ENCODE measurements around the gene P2RY10. TPM values are rescaled to one million over a fixed set of nuclear protein-coding genes. Genes with fewer than 3 reads are reported as not detected.

The P2RY10 gene
- polyA plus RNA-seq, 1 experiment, result not detected

DNA sequence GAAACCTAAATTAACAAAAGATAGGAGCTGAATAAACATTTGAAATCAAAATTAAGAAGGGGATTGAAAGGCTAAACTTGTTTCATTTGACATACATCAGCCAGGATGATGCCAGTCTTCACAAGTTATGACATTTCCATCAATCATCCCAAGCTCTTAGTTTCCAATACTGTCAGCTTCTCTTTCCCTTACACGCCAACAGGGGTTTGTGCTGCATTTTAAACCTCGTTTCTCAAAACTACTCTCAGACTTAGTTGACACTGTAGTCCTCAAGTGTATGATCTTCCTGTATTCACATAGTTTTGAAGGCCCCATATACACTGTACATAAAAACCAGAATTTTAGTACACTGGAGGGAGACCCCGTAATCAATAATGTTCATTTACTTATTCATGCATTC, 840 bp upstream of the P2RY10 start:
- H3K27me3 ChIP-seq (ENCODE audit: control insufficient read depth, insufficient read depth, low read length), result no peaks in the 10 kb centered on the region
- no peaks in the 10 kb centered on the region for H3K36me3 ChIP-seq (ENCODE audit: control insufficient read depth, insufficient read depth, low read length)
- H3K4me3 ChIP-seq (ENCODE audit: low read depth, low read length), result no peak overlapping the region
- no peak for DNase-seq (ENCODE audit: low read depth)
- CTCF ChIA-PET, result no interaction called here
- TF ChIP-seq, protein P1, sequence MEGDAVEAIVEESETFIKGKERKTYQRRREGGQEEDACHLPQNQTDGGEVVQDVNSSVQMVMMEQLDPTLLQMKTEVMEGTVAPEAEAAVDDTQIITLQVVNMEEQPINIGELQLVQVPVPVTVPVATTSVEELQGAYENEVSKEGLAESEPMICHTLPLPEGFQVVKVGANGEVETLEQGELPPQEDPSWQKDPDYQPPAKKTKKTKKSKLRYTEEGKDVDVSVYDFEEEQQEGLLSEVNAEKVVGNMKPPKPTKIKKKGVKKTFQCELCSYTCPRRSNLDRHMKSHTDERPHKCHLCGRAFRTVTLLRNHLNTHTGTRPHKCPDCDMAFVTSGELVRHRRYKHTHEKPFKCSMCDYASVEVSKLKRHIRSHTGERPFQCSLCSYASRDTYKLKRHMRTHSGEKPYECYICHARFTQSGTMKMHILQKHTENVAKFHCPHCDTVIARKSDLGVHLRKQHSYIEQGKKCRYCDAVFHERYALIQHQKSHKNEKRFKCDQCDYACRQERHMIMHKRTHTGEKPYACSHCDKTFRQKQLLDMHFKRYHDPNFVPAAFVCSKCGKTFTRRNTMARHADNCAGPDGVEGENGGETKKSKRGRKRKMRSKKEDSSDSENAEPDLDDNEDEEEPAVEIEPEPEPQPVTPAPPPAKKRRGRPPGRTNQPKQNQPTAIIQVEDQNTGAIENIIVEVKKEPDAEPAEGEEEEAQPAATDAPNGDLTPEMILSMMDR (IDR thresholded peaks at IDR 0.05; ENCODE audit: insufficient read depth, low read depth, low read length), result no peak
- POLR2A ChIA-PET, result no interaction called here

DNA sequence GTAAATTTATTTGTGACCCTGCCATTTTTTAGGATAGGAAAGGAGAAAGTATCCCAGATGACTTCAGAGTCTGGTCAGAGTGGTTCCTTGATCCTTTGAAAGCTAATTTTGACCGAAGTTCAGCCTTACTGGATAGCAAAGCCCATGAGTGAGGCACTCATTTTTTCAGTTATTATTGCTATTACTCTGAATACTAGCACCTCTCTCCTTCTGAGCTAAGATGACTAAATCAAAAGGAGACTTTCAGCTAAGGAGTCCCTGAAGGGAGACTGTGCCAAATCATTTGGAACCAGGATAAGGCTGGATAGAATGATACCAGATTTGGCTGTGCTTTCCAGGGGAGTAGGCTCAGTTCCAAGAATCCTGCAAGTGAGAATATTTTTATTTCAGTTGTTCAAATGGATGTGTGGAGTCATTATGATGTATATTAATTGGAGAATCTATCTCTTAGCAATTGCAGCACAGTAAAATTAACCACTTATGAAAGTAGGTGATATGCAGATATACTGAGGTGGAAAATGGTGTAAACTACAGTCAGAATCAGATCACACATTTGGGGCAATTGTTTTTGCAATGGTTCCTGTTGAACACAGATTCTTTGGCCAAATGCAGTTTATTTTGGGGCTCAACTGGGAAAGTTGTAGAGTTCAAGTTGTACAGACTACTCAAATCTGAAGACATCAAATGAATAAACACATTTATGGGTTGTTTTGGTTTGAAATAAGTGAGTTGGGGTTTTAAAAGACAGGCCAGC, 1.2 kb downstream of the P2RY10 start:
- TF ChIP-seq, protein P1 (IDR thresholded peaks at IDR 0.05; ENCODE audit: insufficient read depth, low read depth, low read length), result no peak
- Histone ChIP-seq H3K4me3 (ENCODE audit: low read depth, low read length) (no peak overlapping the region), H3K27me3 (ENCODE audit: control insufficient read depth, insufficient read depth, low read length) (no peaks in the 10 kb centered on the region), H3K36me3 (ENCODE audit: control insufficient read depth, insufficient read depth, low read length) (no peaks in the 10 kb centered on the region)
- ChIA-PET CTCF (no interaction called here), POLR2A (no interaction called here)
- no peak for DNase-seq (ENCODE audit: low read depth)

DNA sequence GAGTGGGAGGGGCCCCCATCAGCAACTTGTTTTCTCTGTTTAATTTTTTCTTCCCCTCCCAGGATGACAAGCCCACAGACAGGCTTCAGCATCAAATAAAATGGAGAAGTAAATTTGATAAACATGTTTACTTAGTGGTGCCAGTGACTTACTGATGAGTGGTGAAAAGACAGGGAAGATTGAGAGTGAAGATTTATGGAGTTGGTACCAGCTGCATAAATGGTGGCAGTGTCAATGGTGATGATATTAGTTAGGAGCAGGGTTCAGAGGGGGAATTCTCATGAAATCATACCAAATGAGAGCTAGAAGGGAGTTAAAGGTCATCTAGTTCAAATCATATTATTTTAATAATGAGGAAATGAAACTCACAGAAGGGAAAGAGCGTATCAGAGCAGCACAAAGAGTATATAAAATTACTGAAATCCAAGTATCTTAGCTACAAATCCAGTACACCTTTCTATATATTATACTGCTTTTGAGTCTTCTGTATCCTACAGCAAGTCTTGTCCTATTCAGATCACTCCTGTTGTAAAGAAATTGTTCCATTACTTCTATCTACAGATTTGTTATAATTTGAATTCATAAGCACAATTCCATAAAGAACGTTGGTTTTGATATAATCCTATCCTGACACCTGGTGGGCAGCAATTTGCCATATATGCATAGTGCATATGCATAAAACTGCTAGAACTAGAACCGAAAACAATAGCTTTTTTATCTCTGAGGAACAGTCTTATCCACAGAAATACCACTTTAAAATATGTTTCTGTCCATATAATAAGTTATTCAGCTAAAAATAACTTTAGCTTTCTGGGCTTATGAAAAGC, 5.0 kb downstream of the P2RY10 start:
- H3K27me3 ChIP-seq (ENCODE audit: control insufficient read depth, insufficient read depth, low read length), result no peaks in the 10 kb centered on the region
- ChIA-PET POLR2A (no interaction called here), CTCF (no interaction called here)
- no peak for DNase-seq (ENCODE audit: low read depth)
- H3K4me3 ChIP-seq (ENCODE audit: low read depth, low read length), result no peak overlapping the region
- TF ChIP-seq, protein P1 (IDR thresholded peaks at IDR 0.05; ENCODE audit: insufficient read depth, low read depth, low read length), result no peak
- no peaks in the 10 kb centered on the region for H3K36me3 ChIP-seq (ENCODE audit: control insufficient read depth, insufficient read depth, low read length)

DNA sequence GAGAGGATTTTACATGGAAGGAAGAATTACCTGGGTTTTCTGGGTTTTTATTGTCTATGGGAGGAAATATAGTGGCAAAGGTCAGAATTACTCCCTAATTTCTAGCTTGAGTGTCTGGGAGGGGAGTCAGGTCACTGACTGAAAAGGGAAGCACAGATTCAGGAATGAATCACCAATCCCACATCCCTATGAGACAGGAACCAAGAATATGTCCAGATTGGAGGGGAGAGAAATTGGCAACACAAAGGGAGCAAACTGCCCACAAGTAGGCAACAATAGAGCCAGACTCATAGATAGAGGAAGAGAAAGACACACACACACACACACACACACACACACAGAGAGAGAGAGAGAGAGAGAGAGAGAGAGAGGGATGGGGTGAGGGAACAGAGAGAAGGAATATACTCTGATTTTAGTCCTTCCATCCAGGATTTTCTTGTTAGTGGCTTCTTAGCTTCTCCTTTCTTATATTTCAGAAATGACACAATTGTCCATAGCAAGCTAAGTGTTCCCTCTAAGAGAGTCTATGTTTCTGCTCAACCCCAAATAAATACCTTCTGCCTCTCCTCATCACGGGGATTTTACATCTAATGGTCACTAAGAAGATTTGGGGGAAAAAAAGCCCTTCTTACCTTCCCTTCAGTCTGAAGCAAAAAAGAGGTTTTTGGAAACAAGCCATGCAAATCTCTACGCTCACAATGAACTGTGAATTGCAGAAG, 12.0 kb downstream of the P2RY10 start:
- ChIA-PET CTCF (no interaction called here), POLR2A (no interaction called here)
- DNase-seq (ENCODE audit: low read depth), result no peak
- H3K27me3 ChIP-seq (ENCODE audit: control insufficient read depth, insufficient read depth, low read length), result no peaks in the 10 kb centered on the region
- TF ChIP-seq, protein P1 (IDR thresholded peaks at IDR 0.05; ENCODE audit: insufficient read depth, low read depth, low read length), result no peak
- H3K4me3 ChIP-seq (ENCODE audit: low read depth, low read length), result no peak overlapping the region
- H3K36me3 ChIP-seq (ENCODE audit: control insufficient read depth, insufficient read depth, low read length), result no peaks in the 10 kb centered on the region

DNA sequence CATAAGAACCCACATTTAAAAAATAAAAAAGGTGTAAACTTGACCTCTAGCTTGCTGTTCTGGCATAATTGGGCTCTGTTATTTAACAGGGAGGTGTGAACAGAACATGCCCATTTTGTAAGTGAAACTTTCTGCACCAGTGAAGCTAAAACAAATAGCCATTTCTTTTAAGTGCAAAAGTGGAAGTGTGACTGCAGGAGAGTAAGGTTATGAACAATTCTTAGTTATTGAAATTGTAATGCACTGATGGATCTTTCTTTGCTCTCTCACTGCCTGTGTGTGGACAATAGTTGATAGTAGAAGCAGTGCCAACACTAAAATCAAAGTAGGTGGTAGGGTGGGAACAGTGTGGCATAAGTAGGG, 12.6 kb downstream of the P2RY10 start:
- ChIA-PET CTCF (no interaction called here), POLR2A (no interaction called here)
- no peak overlapping the region for H3K4me3 ChIP-seq (ENCODE audit: low read depth, low read length)

More for the DNA sequence above, 12.6 kb downstream of the P2RY10 start:
- TF ChIP-seq, protein P1 (IDR thresholded peaks at IDR 0.05; ENCODE audit: insufficient read depth, low read depth, low read length), result no peak
- H3K27me3 ChIP-seq (ENCODE audit: control insufficient read depth, insufficient read depth, low read length), result no peaks in the 10 kb centered on the region
- DNase-seq (ENCODE audit: low read depth), result no peak
- no peaks in the 10 kb centered on the region for H3K36me3 ChIP-seq (ENCODE audit: control insufficient read depth, insufficient read depth, low read length)
